Measurements from ENCODE around the gene TARBP1. TPM values are rescaled to one million over a fixed set of nuclear protein-coding genes. Genes with fewer than 3 reads are reported as not detected.
A peak's percentile ranks its signal among the peaks of the same experiment; 100 is the strongest.

TARBP1 gene
- total RNA-seq, 4 donors from 2014 or later, result 5.8 to 11.1 (median 9.8) TPM

DNA sequence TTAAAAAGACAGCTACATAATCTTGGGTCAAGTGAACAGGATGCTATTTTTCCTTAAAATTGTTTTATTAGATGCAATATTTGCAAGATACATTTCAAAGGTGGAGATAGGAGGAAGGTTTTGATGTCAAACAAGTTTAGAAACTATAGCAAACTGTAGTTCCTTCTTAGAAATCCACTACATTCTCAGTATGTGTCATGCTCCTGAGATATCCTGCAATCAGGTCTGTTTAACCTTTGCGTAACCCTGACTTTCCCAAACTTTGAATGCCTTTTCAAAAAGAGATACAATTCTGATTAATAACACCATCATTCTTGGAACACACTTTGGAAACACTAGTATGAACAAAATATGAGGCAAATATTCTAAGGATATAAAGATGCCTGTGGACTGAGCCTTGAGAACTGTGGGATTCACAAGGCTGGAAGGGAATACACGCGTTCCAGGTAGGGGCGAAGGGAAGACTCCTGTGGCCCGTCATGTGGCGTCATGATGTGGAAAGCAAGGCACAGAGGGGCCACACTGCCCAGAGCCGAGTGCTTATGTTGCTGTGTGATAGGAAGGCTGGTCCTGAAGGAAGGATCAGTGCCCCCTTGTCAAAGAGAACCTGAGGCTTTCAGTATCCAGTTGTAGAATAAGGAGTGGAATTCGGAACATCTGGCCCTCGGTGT lies 19.6 kb upstream of the TARBP1 start:
- H3K4me3 ChIP-seq, result peak overlapping the region in 1 of 4 donors; percentile 34

GRCh38 chr1:234497589-234497988 lies 18.6 kb upstream of the TARBP1 start:
- no peaks in the 10 kb centered on the region for H3K36me3 ChIP-seq
- TF ChIP-seq EP300 (IDR thresholded peaks at IDR 0.05), result no peak
- no peak for TF ChIP-seq POLR2AphosphoS5 (IDR thresholded peaks at IDR 0.05)
- no peak for TF ChIP-seq POLR2A (IDR thresholded peaks at IDR 0.05; ENCODE audit: low read depth)
- no peak for TF ChIP-seq CTCF (IDR thresholded peaks at IDR 0.05)
- 100% methylated on average over 1 of the region's 1 CpG for WGBS
- H3K4me3 ChIP-seq, result no peak overlapping the region
- no peaks in the 10 kb centered on the region for H3K9me3 ChIP-seq
- H3K27ac ChIP-seq (replicated peaks in 1 of 4), result no peak overlapping the region
- H3K27me3 ChIP-seq, result no peaks in the 10 kb centered on the region
- peaks cover 15 to 40% (median 39%) of the 10 kb centered on the region in 4 donors for H3K4me1 ChIP-seq
- no peak for DNase-seq (ENCODE audit: extremely low spot score)
- intact Hi-C loops (cut with DNase I), result loop anchor here (5.0 kb wide), 2 partner anchors 105 to 225 kb away; no protein-coding TSS in a partner anchor

More for the DNA sequence above, 19.6 kb upstream of the TARBP1 start:
- intact Hi-C loops (cut with DNase I), result loop anchor here (2.0 to 5.0 kb wide), 3 partner anchors 104 to 586 kb away; no protein-coding TSS in a partner anchor
- TF ChIP-seq CTCF (IDR thresholded peaks at IDR 0.05), result no peak
- no peak for TF ChIP-seq POLR2AphosphoS5 (IDR thresholded peaks at IDR 0.05)
- no peak for TF ChIP-seq POLR2A (IDR thresholded peaks at IDR 0.05; ENCODE audit: low read depth)
- no peak for DNase-seq (ENCODE audit: extremely low spot score)
- Histone ChIP-seq H3K27me3 (no peaks in the 10 kb centered on the region), H3K9me3 (no peaks in the 10 kb centered on the region), H3K4me1 (peaks cover 15 to 50% (median 43%) of the 10 kb centered on the region in 4 donors), H3K27ac (replicated peaks in 1 of 4) (peak overlapping the region; percentile 85 to 90 (median 87)), H3K36me3 (no peaks in the 10 kb centered on the region)
- whole genome bisulfite sequencing, result 49% methylated on average over 9 of the region's 9 CpGs

DNA sequence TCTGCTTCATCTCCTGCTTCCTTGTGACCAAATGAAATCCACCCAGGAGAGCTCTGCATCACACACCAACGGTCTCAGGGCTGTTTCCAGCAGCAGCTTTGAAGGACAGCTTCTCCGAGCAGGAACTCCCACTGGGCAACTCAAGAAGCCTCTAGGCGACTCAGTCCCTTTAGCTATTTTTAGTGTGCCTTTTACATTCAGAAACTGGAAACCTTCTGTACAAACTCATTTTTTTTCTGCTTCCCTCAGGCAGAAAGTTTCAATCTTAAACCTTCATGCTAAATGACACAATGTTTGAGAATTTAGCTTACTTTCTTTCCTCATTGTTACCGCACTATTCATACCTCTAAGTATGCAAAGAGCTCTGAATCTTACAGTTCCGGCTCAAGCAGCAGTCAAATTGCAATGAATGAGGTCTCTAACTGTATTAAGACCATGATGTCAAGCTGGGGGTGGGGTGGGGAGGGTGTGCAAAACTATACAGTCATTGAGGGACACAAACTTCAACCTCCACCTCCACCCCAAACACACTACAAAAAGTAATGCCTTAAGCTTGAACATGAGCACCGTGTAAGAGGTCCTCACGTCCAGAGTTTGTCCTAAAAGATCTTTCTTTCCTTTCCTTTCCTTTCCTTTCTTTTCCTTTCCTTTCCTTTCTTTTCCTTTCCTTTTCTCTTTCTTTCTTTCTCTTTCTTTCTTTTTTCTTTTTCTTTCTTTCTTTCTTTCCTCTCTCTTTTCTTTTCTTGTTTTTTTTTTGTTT lies 16.4 kb upstream of the TARBP1 start:
- intact Hi-C loops (cut with DNase I), result loop anchor here (5.0 kb wide), 2 partner anchors 107 to 227 kb away; no protein-coding TSS in a partner anchor
- Histone ChIP-seq H3K9me3 (no peaks in the 10 kb centered on the region), H3K27ac (replicated peaks in 1 of 4) (peak overlapping the region; percentile 21 to 67 (median 50)), H3K4me1 (peaks cover 15 to 30% (median 28%) of the 10 kb centered on the region in 4 donors), H3K36me3 (no peaks in the 10 kb centered on the region), H3K4me3 (no peak overlapping the region), H3K27me3 (no peaks in the 10 kb centered on the region)
- WGBS, result 42% methylated on average over 7 of the region's 7 CpGs
- no peak for TF ChIP-seq POLR2A (IDR thresholded peaks at IDR 0.05; ENCODE audit: low read depth)
- peak; percentile 28 to 38 for TF ChIP-seq POLR2AphosphoS5 (IDR thresholded peaks at IDR 0.05)
- DNase-seq (ENCODE audit: extremely low spot score), result no peak

DNA sequence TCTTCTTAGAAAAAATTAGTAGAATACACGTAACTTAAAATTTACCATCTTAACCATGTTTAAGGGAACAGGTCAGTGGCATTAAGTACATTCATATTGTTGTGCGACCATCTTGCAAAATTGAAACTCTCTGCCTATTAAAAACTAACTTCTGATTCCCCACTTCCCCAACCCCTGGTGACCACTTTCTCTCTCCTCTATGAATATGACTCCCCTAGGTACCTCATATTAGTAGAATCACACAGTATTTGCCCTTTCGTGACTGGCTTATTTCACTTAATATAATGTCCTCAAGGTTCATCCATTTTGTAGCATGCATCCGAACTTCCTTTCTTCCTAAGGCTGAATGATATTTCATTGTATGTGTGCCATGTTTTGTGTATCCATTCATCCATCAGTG lies 15.1 kb upstream of the TARBP1 start:
- no peaks in the 10 kb centered on the region for H3K36me3 ChIP-seq
- H3K4me3 ChIP-seq, result no peak overlapping the region
- DNase-seq (ENCODE audit: extremely low spot score), result no peak
- WGBS, result 92% methylated on average over 4 of the region's 4 CpGs
- H3K27me3 ChIP-seq, result no peaks in the 10 kb centered on the region
- TF ChIP-seq POLR2AphosphoS5 (IDR thresholded peaks at IDR 0.05) (no peak), EP300 (IDR thresholded peaks at IDR 0.05) (no peak), POLR2A (IDR thresholded peaks at IDR 0.05; ENCODE audit: low read depth) (no peak), CTCF (IDR thresholded peaks at IDR 0.05) (no peak)
- peaks cover 3 to 18% (median 14%) of the 10 kb centered on the region in 4 donors for H3K4me1 ChIP-seq
- no peak overlapping the region for H3K27ac ChIP-seq (replicated peaks in 1 of 4)
- intact Hi-C loops (cut with DNase I), result no loop called here
- H3K9me3 ChIP-seq, result no peaks in the 10 kb centered on the region
